Mammary epithelial cell (primary cell): ENCODE measurements around the gene FAM181A.

ENCODE experiments used
- EZH2 ChIP-seq: IDR thresholded peaks from 2 replicates; pipeline ENCODE4 v1.6.1; 2012; ENCODE audit warnings: low read length, inconsistent platforms, borderline replicate concordance
- TF ChIP-seq, protein P1 (sequence below), 2 donors: IDR thresholded peaks in 1 of 2; conservative IDR thresholded peaks in 1 of 2; 2 replicates each; pipeline ENCODE4 v1.5.1; 2011 to 2012; ENCODE audit warnings: inconsistent platforms in 2 of 2, low read length in 2 of 2, mild to moderate bottlenecking in 2 of 2, control low read depth in 1 of 2, low read depth in 1 of 2; ENCODE audit not compliant: insufficient read depth in 1 of 2; ENCODE audit errors: extremely low read depth in 1 of 2

DNA sequence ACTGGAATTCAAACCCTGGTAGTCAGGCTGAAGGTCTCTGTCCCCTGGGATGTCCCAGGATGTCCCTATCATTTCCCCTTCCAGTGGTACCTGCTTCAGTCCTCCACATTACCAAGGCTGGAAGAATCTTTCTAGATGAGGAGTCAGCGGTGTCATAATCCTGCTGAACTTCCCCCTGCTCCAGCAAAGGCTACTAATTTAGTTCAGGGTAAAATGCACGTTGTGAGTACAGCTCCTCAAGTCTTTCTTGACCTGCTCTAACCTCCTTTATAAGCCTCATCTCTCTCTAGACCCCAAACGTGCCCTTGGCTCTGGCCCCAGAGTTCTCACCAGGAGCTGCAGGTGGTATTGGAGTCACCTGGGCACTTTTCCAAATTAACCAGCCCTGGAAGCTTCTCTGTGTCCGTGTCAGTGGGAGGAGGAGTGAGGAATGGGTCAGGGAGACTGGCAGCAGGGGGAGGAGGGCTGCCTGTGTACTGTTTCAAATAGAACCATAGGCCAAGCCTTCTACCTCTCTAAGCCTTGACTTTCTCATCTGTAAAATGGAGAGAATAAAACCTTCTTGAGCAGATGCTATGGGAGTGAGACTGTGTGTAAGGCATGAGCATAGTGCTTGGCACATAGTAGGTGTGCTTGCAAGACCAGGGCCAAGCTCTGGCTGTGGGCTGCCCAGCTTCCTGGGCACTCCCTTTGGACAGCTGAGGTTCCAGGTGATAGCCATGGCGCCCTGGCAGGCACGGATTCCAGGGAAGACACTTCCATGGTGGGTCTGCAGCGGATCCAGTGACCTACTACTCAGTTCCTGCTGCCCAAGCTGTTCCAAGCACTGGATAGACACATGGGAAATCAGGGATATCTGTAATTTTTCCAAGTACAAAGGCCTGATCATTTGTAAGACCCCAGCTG, 24.7 kb downstream of the FAM181A start:
- TF ChIP-seq, protein P1, sequence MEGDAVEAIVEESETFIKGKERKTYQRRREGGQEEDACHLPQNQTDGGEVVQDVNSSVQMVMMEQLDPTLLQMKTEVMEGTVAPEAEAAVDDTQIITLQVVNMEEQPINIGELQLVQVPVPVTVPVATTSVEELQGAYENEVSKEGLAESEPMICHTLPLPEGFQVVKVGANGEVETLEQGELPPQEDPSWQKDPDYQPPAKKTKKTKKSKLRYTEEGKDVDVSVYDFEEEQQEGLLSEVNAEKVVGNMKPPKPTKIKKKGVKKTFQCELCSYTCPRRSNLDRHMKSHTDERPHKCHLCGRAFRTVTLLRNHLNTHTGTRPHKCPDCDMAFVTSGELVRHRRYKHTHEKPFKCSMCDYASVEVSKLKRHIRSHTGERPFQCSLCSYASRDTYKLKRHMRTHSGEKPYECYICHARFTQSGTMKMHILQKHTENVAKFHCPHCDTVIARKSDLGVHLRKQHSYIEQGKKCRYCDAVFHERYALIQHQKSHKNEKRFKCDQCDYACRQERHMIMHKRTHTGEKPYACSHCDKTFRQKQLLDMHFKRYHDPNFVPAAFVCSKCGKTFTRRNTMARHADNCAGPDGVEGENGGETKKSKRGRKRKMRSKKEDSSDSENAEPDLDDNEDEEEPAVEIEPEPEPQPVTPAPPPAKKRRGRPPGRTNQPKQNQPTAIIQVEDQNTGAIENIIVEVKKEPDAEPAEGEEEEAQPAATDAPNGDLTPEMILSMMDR (conservative IDR thresholded peaks at IDR 0.05 in 1 of 2, IDR thresholded peaks at IDR 0.05 in 1 of 2; ENCODE audit: extremely low read depth in 1 of 2, insufficient read depth in 1 of 2, low read depth in 1 of 2, low read length in 2 of 2), result no peak
- no peak for TF ChIP-seq EZH2
